Prostate gland (tissue), 2 donors: Measurements from ENCODE around the gene ZDHHC9.

Experiments used
- CTCF ChIP-seq, 4 experiments: fragments of 200-600 bp in 2 of 4; fragments of 450-650 bp in 2 of 4; sonication (generic) in 2 of 4; IDR thresholded peaks; 1 replicate in 3 of 4; 2 replicates in 1 of 4; pipeline ENCODE4 v1.5.1; 2016 to 2019; ENCODE audit warnings: antibody characterized with exemption in 4 of 4, mild to moderate bottlenecking in 2 of 4, moderate library complexity in 2 of 4
- POLR2A ChIP-seq: fragments of 450-650 bp; IDR thresholded peaks from one replicate; pipeline ENCODE4 v1.6.1; 2016; ENCODE audit warnings: antibody characterized with exemption, mild to moderate bottlenecking

GRCh38 chrX:129831091-129831885 lies 12.4 kb downstream of the ZDHHC9 start:
- TF ChIP-seq POLR2A, result no peak
- no peak for TF ChIP-seq CTCF (IDR thresholded peaks at IDR 0.05)
